BJ (cell line): Measurements from ENCODE around the gene SUPT7L. TPM values are rescaled to one million over a fixed set of nuclear protein-coding genes. Genes with fewer than 3 reads are reported as not detected.

ENCODE experiments used
- CTCF ChIA-PET: fragments of 350-600 bp; formaldehyde crosslinking; extraction: SDS; loops from one replicate; lab custom pipeline; 2021; ENCODE audit warnings: antibody characterized with exemption, inconsistent platforms; lab: Yijun Ruan, JAX
- POLR2A ChIA-PET: fragments of 300-600 bp; sonication (Branson Sonifier 250); formaldehyde crosslinking; extraction: SDS; loops from one replicate; lab custom pipeline; 2021; ENCODE audit warnings: antibody characterized with exemption; lab: Charles Lee
- DNase-seq: peaks from one replicate; pipeline ENCODE4 v3.0.0-alpha.2; 2011; ENCODE audit warnings: low read depth
- H3K27me3 ChIP-seq: 2 replicates; pipeline ENCODE4 v1.6.0; 2011; ENCODE audit warnings: low read length; ENCODE audit not compliant: control insufficient read depth, insufficient read depth
- H3K36me3 ChIP-seq: 2 replicates; pipeline ENCODE4 v1.5.1; 2011; ENCODE audit warnings: low read length; ENCODE audit not compliant: control insufficient read depth, insufficient read depth
- H3K4me3 ChIP-seq: 2 replicates; pipeline ENCODE4 v1.5.1; 2011; ENCODE audit warnings: low read depth, mild to moderate bottlenecking, control low read depth, low read length
- polyA plus RNA-seq: library from polyadenylated mRNA; depleted of rRNA; stranded (reverse); fragments of >200 nt; gene quantifications from 2 replicates; pipeline ENCODE4 v1.2.3, GENCODE V29; 2011
- TF ChIP-seq, protein P1 (sequence below): IDR thresholded peaks from 2 replicates; pipeline ENCODE4 v1.5.1; 2011; ENCODE audit warnings: low read depth, mild to moderate bottlenecking, control low read depth, inconsistent platforms, low read length, moderate library complexity; ENCODE audit not compliant: insufficient read depth

SUPT7L gene
- polyA plus RNA-seq, 1 experiment, result 52.0 TPM

GRCh38 chr2:27664154-27664574 is 750 bp upstream of the SUPT7L start:
- TF ChIP-seq, protein P1, sequence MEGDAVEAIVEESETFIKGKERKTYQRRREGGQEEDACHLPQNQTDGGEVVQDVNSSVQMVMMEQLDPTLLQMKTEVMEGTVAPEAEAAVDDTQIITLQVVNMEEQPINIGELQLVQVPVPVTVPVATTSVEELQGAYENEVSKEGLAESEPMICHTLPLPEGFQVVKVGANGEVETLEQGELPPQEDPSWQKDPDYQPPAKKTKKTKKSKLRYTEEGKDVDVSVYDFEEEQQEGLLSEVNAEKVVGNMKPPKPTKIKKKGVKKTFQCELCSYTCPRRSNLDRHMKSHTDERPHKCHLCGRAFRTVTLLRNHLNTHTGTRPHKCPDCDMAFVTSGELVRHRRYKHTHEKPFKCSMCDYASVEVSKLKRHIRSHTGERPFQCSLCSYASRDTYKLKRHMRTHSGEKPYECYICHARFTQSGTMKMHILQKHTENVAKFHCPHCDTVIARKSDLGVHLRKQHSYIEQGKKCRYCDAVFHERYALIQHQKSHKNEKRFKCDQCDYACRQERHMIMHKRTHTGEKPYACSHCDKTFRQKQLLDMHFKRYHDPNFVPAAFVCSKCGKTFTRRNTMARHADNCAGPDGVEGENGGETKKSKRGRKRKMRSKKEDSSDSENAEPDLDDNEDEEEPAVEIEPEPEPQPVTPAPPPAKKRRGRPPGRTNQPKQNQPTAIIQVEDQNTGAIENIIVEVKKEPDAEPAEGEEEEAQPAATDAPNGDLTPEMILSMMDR, result no peak; the same call in 1 of the 2 replicates
- POLR2A ChIA-PET, result no interaction called here
- Histone ChIP-seq H3K4me3 (peak overlapping the region; percentile 75), H3K36me3 (peaks cover 7% of the 10 kb centered on the region), H3K27me3 (no peaks in the 10 kb centered on the region)
- no peak for DNase-seq
- CTCF ChIA-PET, result interaction anchor here (1.7 kb wide), 1 partner anchor 19 kb away, joined by 13 read pairs; no protein-coding TSS in a partner anchor

DNA sequence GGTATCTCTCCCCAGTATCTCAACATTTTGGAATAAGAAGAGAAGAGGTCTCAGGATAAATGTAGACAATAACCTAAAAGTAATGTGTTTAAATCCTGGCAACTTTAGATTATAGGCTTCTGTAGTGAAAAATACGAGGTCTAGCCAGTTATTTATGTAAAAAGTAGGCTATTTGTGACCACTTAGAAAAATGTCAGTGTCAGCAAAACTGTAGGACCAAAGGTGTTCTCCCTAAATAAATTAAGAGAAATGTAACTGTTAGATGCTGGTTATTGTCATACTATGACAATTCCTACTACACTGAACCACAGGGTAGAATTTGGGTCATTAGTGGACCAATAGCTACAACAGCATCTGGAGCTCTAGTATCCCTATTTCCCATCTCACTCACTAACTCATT is 2.0 kb downstream of the SUPT7L start:
- CTCF ChIA-PET, result interaction anchor here (1.4 kb wide), 1 partner anchor 23 kb away, joined by 3 read pairs; no protein-coding TSS in a partner anchor
- Histone ChIP-seq H3K4me3 (no peak overlapping the region), H3K36me3 (peaks cover 7% of the 10 kb centered on the region), H3K27me3 (no peaks in the 10 kb centered on the region)
- POLR2A ChIA-PET, result no interaction called here
- TF ChIP-seq, protein P1, result no peak
- DNase-seq, result no peak

- ChIA-PET CTCF (no interaction called here), POLR2A (interaction anchor here (0.6 to 1.2 kb wide), 2 partner anchors 165 to 246 kb away, joined by 4 to 6 read pairs; partner anchors contain the start of gene PPM1G)
- no peaks in the 10 kb centered on the region for H3K27me3 ChIP-seq
- H3K36me3 ChIP-seq, result peaks cover 11% of the 10 kb centered on the region
- no peak overlapping the region for H3K4me3 ChIP-seq
- DNase-seq, result no peak
- TF ChIP-seq, protein P1, result no peak
These were observed 8.1 kb downstream of the SUPT7L start for GRCh38 chr2:27655155-27655951.

GRCh38 chr2:27653397-27653796 is 10.0 kb downstream of the SUPT7L start:
- DNase-seq, result no peak

GRCh38 chr2:27652790-27653189 is 10.6 kb downstream of the SUPT7L start:
- TF ChIP-seq, protein P1, result no peak
- POLR2A ChIA-PET, result no interaction called here
- no peaks in the 10 kb centered on the region for H3K27me3 ChIP-seq
- peaks cover 11% of the 10 kb centered on the region for H3K36me3 ChIP-seq
- DNase-seq, result no peak
- H3K4me3 ChIP-seq, result no peak overlapping the region
- CTCF ChIA-PET, result no interaction called here

More at GRCh38 chr2:27653397-27653796, 10.0 kb downstream of the SUPT7L start:
- POLR2A ChIA-PET, result no interaction called here
- peaks cover 11% of the 10 kb centered on the region for H3K36me3 ChIP-seq
- no peaks in the 10 kb centered on the region for H3K27me3 ChIP-seq
- no peak overlapping the region for H3K4me3 ChIP-seq
- CTCF ChIA-PET, result interaction anchor here (1.3 kb wide), 1 partner anchor 32 kb away, joined by 4 read pairs; no protein-coding TSS in a partner anchor
- TF ChIP-seq, protein P1, result no peak
